PC-3 (cell line): Measurements from ENCODE around the gene CYP2C18. TPM values are rescaled to one million over a fixed set of nuclear protein-coding genes. Genes with fewer than 3 reads are reported as not detected.
"Not testable (repeated sequence)": the region's sequence is repeated elsewhere in the genome, so short reads cannot be mapped to it uniquely, and the experiment has no call there.

ENCODE experiments used
- ATAC-seq: fragments of 200-7000 bp; cut with Tn5 transposase; 2 replicates; pipeline ENCODE4 v1.9.1; 2020; ENCODE audit warnings: mild to moderate bottlenecking, moderate library complexity
- BruUV-seq: library from RNA; stranded (reverse); fragments of 400-500 nt; replicated peaks from 2 replicates; lab custom pipeline; 2021; lab: Mats Ljungman, UMichigan
- CTCF ChIA-PET: fragments of 300-600 bp; sonication (Branson Sonifier 250); formaldehyde crosslinking; loops from one replicate; lab custom pipeline; 2022; ENCODE audit warnings: antibody characterized with exemption; lab: Charles Lee
- POLR2A ChIA-PET: fragments of 300-600 bp; sonication (Branson Sonifier 250); formaldehyde crosslinking; loops from one replicate; lab custom pipeline; 2022; ENCODE audit warnings: antibody characterized with exemption; ENCODE audit not compliant: unreplicated experiment; lab: Charles Lee
- DNase-seq: peaks from one replicate; pipeline ENCODE4 v3.0.0-alpha.2; 2015
- H2AFZ ChIP-seq: fragments of 300-600 bp; sonication (generic); 2 replicates; pipeline ENCODE4 v1.6.0; 2016; ENCODE audit warnings: antibody characterized with exemption, low read length
- H3F3A ChIP-seq: fragments of 300-600 bp; sonication (generic); one replicate; pipeline ENCODE4 v1.6.0; 2017; ENCODE audit warnings: antibody characterized with exemption, low read length, control low read depth, mild to moderate bottlenecking; ENCODE audit not compliant: unreplicated experiment
- H3K27ac ChIP-seq: fragments of 300-600 bp; sonication (generic); 2 replicates; pipeline ENCODE4 v1.5.1; 2016; ENCODE audit warnings: mild to moderate bottlenecking, low read length
- H3K27me3 ChIP-seq: fragments of 300-600 bp; sonication (generic); 2 replicates; pipeline ENCODE4 v1.6.1; 2016; ENCODE audit warnings: low read length, mixed read lengths
- H3K36me3 ChIP-seq: fragments of 300-600 bp; sonication (generic); 2 replicates; pipeline ENCODE4 v1.6.1; 2016; ENCODE audit warnings: low read depth, mixed run types, low read length, mixed read lengths
- H3K4me1 ChIP-seq: fragments of 300-600 bp; sonication (generic); 2 replicates; pipeline ENCODE4 v1.5.1; 2016; ENCODE audit warnings: low read length; ENCODE audit not compliant: insufficient read depth
- H3K4me2 ChIP-seq: fragments of 300-600 bp; sonication (generic); 2 replicates; pipeline ENCODE4 v1.6.0; 2016; ENCODE audit warnings: low read length
- H3K4me3 ChIP-seq: fragments of 300-600 bp; sonication (generic); 2 replicates; pipeline ENCODE4 v1.5.1; 2016; ENCODE audit warnings: mild to moderate bottlenecking, low read length, mixed read lengths
- H3K79me2 ChIP-seq: fragments of 300-600 bp; sonication (generic); 2 replicates; pipeline ENCODE4 v1.6.1; 2017; ENCODE audit warnings: low read length, mixed read lengths
- H3K9ac ChIP-seq: fragments of 300-600 bp; sonication (generic); 2 replicates; pipeline ENCODE4 v1.6.0; 2016; ENCODE audit warnings: mild to moderate bottlenecking, low read length
- H3K9me2 ChIP-seq: fragments of 300-600 bp; sonication (generic); replicated peaks from 2 replicates; pipeline ENCODE4 v1.6.1; 2016; ENCODE audit warnings: mixed run types, low read length, mixed read lengths
- H3K9me3 ChIP-seq: fragments of 300-600 bp; sonication (generic); 2 replicates; pipeline ENCODE4 v1.6.1; 2016; ENCODE audit warnings: low read length, mixed read lengths
- H4K20me1 ChIP-seq: fragments of 300-600 bp; sonication (generic); 2 replicates; pipeline ENCODE4 v1.6.1; 2016; ENCODE audit warnings: low read length, mixed read lengths
- EZH2 ChIP-seq: fragments of 300-600 bp; sonication (generic); IDR thresholded peaks from one replicate; pipeline ENCODE4 v1.6.1; 2017; ENCODE audit warnings: antibody characterized with exemption, mild to moderate bottlenecking, low read length; ENCODE audit not compliant: unreplicated experiment
- EZH2phosphoT487 ChIP-seq: fragments of 300-600 bp; sonication (generic); IDR thresholded peaks from 2 replicates; pipeline ENCODE4 v1.6.1; 2018; ENCODE audit warnings: mild to moderate bottlenecking, antibody characterized with exemption, low read length, borderline replicate concordance
- intact Hi-C: fragments of 100-400 bp; cut with micrococcal nuclease; formaldehyde crosslinking; loops from 2 replicates; pipeline ENCODE4 v1.9.0; 2023
- total RNA-seq: library from RNA; depleted of rRNA; stranded (reverse); fragments of >200 nt; gene quantifications from 2 replicates; pipeline ENCODE4 v1.2.3, GENCODE V29; 2014
- TF ChIP-seq, protein P1 (sequence below): fragments of 300-600 bp; sonication (generic); conservative IDR thresholded peaks from 2 replicates; pipeline ENCODE4 v1.5.1; 2017; ENCODE audit warnings: antibody characterized with exemption, low read depth, mild to moderate bottlenecking, low read length

CYP2C18 gene
- total RNA-seq, 1 experiment from 2014 or later, result not detected

DNA sequence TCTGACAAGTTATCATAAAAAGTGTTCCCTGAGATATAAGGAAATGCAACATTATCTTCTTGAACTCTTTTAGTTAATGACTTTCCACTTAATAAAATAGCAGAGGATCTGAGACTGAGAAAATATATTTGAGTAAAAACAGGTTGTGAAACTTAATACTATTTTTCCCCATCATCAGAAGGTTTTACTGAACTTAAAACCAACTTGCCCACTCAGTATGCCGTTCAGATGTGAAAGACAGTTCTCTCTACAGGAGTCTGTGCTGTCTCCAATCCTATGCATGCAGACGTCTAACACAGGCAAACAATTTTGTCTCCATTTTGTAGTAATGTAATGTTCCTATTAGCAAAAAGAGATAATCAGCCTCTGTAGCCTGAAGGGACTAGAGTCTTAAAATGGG lies 38.2 kb upstream of the CYP2C18 start:
- ATAC-seq (no peak), DNase-seq (no peak)
- no peak for TF ChIP-seq EZH2phosphoT487
- TF ChIP-seq, protein P1, sequence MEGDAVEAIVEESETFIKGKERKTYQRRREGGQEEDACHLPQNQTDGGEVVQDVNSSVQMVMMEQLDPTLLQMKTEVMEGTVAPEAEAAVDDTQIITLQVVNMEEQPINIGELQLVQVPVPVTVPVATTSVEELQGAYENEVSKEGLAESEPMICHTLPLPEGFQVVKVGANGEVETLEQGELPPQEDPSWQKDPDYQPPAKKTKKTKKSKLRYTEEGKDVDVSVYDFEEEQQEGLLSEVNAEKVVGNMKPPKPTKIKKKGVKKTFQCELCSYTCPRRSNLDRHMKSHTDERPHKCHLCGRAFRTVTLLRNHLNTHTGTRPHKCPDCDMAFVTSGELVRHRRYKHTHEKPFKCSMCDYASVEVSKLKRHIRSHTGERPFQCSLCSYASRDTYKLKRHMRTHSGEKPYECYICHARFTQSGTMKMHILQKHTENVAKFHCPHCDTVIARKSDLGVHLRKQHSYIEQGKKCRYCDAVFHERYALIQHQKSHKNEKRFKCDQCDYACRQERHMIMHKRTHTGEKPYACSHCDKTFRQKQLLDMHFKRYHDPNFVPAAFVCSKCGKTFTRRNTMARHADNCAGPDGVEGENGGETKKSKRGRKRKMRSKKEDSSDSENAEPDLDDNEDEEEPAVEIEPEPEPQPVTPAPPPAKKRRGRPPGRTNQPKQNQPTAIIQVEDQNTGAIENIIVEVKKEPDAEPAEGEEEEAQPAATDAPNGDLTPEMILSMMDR, result no peak
- TF ChIP-seq EZH2, result no peak
- Histone ChIP-seq H3K4me1 (peaks cover 5% of the 10 kb centered on the region; the same call in 1 of the 2 replicates), H3K36me3 (no peaks in the 10 kb centered on the region), H3K27me3 (peaks cover 15% of the 10 kb centered on the region; the same call in 1 of the 2 replicates), H3K4me2 (no peak overlapping the region), H2AFZ (no peak overlapping the region), H3K4me3 (no peak overlapping the region), H3K9me3 (no peaks in the 10 kb centered on the region), H3K9ac (no peak overlapping the region), H3K79me2 (no peaks in the 10 kb centered on the region), H3F3A (no peaks in the 10 kb centered on the region), H3K27ac (no peak overlapping the region), H3K9me2 (no peaks in the 10 kb centered on the region), H4K20me1 (no peaks in the 10 kb centered on the region)
- ChIA-PET CTCF (no interaction called here), POLR2A (no interaction called here)
- intact Hi-C loops, result no loop called here
- BruUV-seq, result no TSS peak

DNA sequence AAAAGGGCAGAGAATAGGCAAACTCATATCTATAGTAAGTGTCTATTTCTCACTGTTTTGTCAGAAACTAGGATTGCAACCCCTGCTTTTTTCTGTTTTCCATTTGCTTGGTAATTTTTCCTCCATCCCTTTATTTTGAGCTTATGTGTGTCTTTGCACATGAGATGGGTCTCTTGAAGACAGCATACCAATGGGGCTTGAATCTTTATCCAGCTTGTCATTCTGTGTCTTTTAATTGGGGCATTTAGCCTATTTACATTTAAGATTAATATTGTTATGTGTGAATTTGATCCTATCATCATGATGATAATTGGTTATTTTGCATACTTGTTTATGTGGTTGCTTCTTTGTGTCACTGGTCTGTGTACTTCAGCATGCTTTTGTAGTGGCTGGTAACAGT lies 28.3 kb upstream of the CYP2C18 start:
- H3K27ac ChIP-seq, H2AFZ ChIP-seq, H3K27me3 ChIP-seq, intact Hi-C loops, H3K36me3 ChIP-seq, H3K4me3 ChIP-seq, POLR2A ChIA-PET, ATAC-seq, H3K79me2 ChIP-seq, DNase-seq, H3K4me1 ChIP-seq, H3K9me2 ChIP-seq, H3K9me3 ChIP-seq, H3K4me2 ChIP-seq, CTCF ChIA-PET, H3F3A ChIP-seq, BruUV-seq, H3K9ac ChIP-seq, H4K20me1 ChIP-seq: not testable (repeated sequence)

DNA sequence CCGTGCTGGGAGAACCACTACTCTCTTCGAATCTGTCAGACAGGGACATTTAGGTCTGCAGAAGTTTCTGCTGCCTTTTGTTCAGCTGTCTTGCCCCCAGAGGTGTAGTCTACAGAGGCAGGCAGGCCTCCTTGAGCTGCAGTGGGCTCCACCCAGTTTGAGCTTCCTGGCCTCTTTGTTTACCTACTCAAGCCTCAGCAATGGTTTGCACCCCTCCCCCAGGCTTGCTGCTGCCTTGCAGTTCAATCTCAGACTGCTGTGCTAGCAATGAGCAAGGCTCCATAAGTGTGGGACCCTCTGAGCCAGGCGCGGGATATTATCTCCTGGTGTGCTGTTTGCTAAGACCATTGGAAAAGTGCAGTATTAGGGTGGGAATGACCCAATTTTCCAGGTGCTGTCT lies 20.5 kb upstream of the CYP2C18 start:
- H3K27ac ChIP-seq, H3K79me2 ChIP-seq, H3K9me2 ChIP-seq, POLR2A ChIA-PET, H3K9me3 ChIP-seq, CTCF ChIA-PET, H2AFZ ChIP-seq, H3K4me2 ChIP-seq, H3K4me1 ChIP-seq, H3F3A ChIP-seq, H3K9ac ChIP-seq, H3K27me3 ChIP-seq, ATAC-seq, H4K20me1 ChIP-seq, H3K4me3 ChIP-seq, BruUV-seq, intact Hi-C loops, DNase-seq, H3K36me3 ChIP-seq: not testable (repeated sequence)

DNA sequence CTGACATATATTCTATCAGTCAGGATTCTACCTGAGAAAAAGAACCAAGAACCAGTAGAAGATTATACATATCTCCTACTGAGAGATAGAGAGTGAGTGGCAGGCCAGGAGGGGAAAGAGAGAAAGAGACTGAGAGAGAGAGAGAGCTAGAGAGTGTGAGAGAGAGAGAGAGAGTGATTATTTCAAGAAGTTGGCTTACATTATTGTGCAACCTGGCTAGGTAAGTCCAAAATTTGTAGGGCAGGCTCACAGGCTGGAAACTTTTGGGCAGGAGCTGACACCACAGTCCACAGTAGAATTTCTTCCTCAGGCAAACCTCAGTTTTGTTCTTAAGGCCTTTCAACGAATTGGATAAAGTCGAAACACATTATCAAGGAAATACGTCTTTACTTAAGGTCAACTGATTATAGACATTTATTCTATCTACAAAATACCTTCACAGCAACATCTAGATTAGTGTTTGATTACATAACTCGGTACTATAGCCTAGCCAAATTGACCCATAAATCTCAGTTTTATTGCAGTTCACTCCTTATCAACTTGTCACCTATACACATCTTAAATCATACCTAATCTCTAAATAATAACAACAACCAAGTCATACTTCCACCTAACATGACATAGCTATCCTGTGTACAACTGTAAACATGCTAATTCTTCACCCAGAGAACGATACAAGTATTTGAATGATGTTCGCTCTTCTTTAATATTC lies 17.0 kb upstream of the CYP2C18 start:
- no peaks in the 10 kb centered on the region for H3K79me2 ChIP-seq
- H3K4me1 ChIP-seq, result no peaks in the 10 kb centered on the region
- H3K4me2 ChIP-seq, result no peak overlapping the region
- ATAC-seq (no peak), DNase-seq (no peak)
- TF ChIP-seq EZH2, result no peak
- no peak for TF ChIP-seq EZH2phosphoT487
- TF ChIP-seq, protein P1, result no peak
- ChIA-PET POLR2A (no interaction called here), CTCF (no interaction called here)
- no peaks in the 10 kb centered on the region for H4K20me1 ChIP-seq
- H3K4me3 ChIP-seq, result no peak overlapping the region
- no peak overlapping the region for H3K27ac ChIP-seq
- BruUV-seq, result no TSS peak
- H3K9ac ChIP-seq, result no peak overlapping the region
- H3K36me3 ChIP-seq, result no peaks in the 10 kb centered on the region
- no peaks in the 10 kb centered on the region for H3F3A ChIP-seq
- intact Hi-C loops, result no loop called here
- no peaks in the 10 kb centered on the region for H3K9me3 ChIP-seq
- H3K9me2 ChIP-seq, result no peaks in the 10 kb centered on the region
- no peak overlapping the region for H2AFZ ChIP-seq
- H3K27me3 ChIP-seq, result peaks cover 6% of the 10 kb centered on the region; the same call in 1 of the 2 replicates
